Thymus (tissue), 11 donors: ENCODE data around the gene TBC1D14. TPM values are rescaled to one million over a fixed set of nuclear protein-coding genes. Genes with fewer than 3 reads are reported as not detected.

Source experiments
- DNase-seq, 9 donors: peaks; one replicate each; pipeline ENCODE4 v3.0.0-alpha.2; 2013; ENCODE audit warnings: low spot score in 9 of 9, low read depth in 6 of 9, missing footprints in 1 of 9
- H3K27ac ChIP-seq, 2 donors: one replicate each; pipeline ENCODE4 v1.5.1; 2013; ENCODE audit warnings: control low read depth in 1 of 2, low read depth in 1 of 2, low read length in 1 of 2, mild to moderate bottlenecking in 1 of 2, moderate library complexity in 1 of 2
- H3K27me3 ChIP-seq, 2 donors: one replicate each; pipeline ENCODE4 v1.5.1; 2013; ENCODE audit warnings: low read length in 1 of 2; ENCODE audit not compliant: control insufficient read depth in 2 of 2, insufficient read depth in 1 of 2
- H3K36me3 ChIP-seq, 2 donors: one replicate each; pipeline ENCODE4 v1.5.1; 2013; ENCODE audit warnings: low read length in 1 of 2, mild to moderate bottlenecking in 1 of 2, moderate library complexity in 1 of 2; ENCODE audit not compliant: control insufficient read depth in 2 of 2, insufficient read depth in 2 of 2
- H3K4me1 ChIP-seq, 2 donors: one replicate each; pipeline ENCODE4 v1.5.1; 2013; ENCODE audit warnings: low read length in 2 of 2; ENCODE audit not compliant: control insufficient read depth in 2 of 2, insufficient read depth in 2 of 2
- H3K4me3 ChIP-seq, 2 donors: one replicate each; pipeline ENCODE4 v1.5.1; 2013; ENCODE audit warnings: low read length in 2 of 2, control low read depth in 1 of 2, mild to moderate bottlenecking in 1 of 2
- H3K9me3 ChIP-seq, 2 donors: one replicate each; pipeline ENCODE4 v1.5.1; 2013; ENCODE audit warnings: low read length in 1 of 2, mild to moderate bottlenecking in 1 of 2; ENCODE audit not compliant: control insufficient read depth in 2 of 2, insufficient read depth in 1 of 2
- WGBS: extraction: QIAGEN DNeasy Blood & Tissue Kit; methylation state at CpG from one replicate; pipeline ENCODE4 v1.1.7; 2013; 5-methylcytosine and 5-hydroxymethylcytosine counted together
- polyA plus RNA-seq: library from polyadenylated mRNA; stranded (reverse); fragments of 200-250 nt; gene quantifications from one replicate; pipeline ENCODE4 v1.2.3, GENCODE V29; 2013
- total RNA-seq: library from RNA; stranded (reverse); fragments of 120-200 nt; gene quantifications from one replicate; pipeline ENCODE4 v1.2.4, GENCODE V29; 2013
- donor health status: healthy.

Gene TBC1D14
- total and polyA plus RNA-seq, 2 donors = 28.4 to 59.6 TPM

DNA sequence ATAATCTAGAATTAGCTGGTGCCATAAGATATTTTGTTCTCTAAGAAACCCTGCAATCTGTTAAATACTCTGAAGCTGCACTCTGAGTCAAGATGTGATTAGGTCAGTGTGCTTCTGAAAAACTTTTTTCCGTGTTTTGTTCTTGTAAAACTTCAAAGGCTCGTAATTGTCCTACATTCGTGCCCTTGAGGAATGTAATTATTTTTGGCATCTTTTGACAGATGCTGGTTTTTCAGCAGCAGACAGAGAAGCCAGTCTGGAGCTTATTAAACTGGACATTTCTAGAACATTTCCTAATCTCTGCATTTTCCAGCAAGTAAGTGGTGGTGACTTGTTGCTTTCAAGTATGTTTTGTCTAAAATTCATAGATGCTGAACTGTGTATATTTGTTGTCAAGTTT, 96.8 kb downstream of the TBC1D14 start:
- H3K9me3 ChIP-seq = no peaks in the 10 kb centered on the region
- peaks cover 60 to 70% of the 10 kb centered on the region in 2 donors for H3K36me3 ChIP-seq
- H3K27ac ChIP-seq = no peak overlapping the region
- DNase-seq = no peak
- H3K4me1 ChIP-seq = peaks cover 0 to 3% of the 10 kb centered on the region in 2 donors
- H3K27me3 ChIP-seq = no peaks in the 10 kb centered on the region
- H3K4me3 ChIP-seq = no peak overlapping the region
- WGBS = 95% methylated on average over 3 of the region's 3 CpGs

- 95% methylated on average over 12 of the region's 12 CpGs for WGBS
- Histone ChIP-seq H3K36me3 (peaks cover 51 to 64% of the 10 kb centered on the region in 2 donors), H3K27me3 (no peaks in the 10 kb centered on the region), H3K9me3 (no peaks in the 10 kb centered on the region), H3K4me1 (peaks cover 0 to 3% of the 10 kb centered on the region in 2 donors), H3K27ac (no peak overlapping the region), H3K4me3 (no peak overlapping the region)
- DNase-seq = no peak
These were observed 97.7 kb downstream of the TBC1D14 start for GRCh38 chr4:7007142-7007907.

GRCh38 chr4:7007944-7008343, 98.3 kb downstream of the TBC1D14 start:
- Histone ChIP-seq H3K4me3 (no peak overlapping the region), H3K27me3 (no peaks in the 10 kb centered on the region), H3K27ac (no peak overlapping the region), H3K9me3 (no peaks in the 10 kb centered on the region), H3K4me1 (peaks cover 0 to 2% of the 10 kb centered on the region in 2 donors), H3K36me3 (peaks cover 46 to 58% of the 10 kb centered on the region in 2 donors)
- DNase-seq = no peak
- 82% methylated on average over 2 of the region's 2 CpGs for WGBS

- H3K27me3 ChIP-seq = no peaks in the 10 kb centered on the region
- H3K36me3 ChIP-seq = peaks cover 44 to 54% of the 10 kb centered on the region in 2 donors
- no peaks in the 10 kb centered on the region for H3K9me3 ChIP-seq
- no peak for DNase-seq
- 99% methylated on average over 5 of the region's 5 CpGs for WGBS
- no peak overlapping the region for H3K4me3 ChIP-seq
- H3K4me1 ChIP-seq = no peaks in the 10 kb centered on the region
- H3K27ac ChIP-seq = no peak overlapping the region
These were observed 99.9 kb downstream of the TBC1D14 start for GRCh38 chr4:7009564-7009963.

GRCh38 chr4:7013175-7013574, 103.5 kb downstream of the TBC1D14 start:
- peaks cover 64 to 68% of the 10 kb centered on the region in 2 donors for H3K36me3 ChIP-seq
- H3K27me3 ChIP-seq = no peaks in the 10 kb centered on the region
- DNase-seq = no peak
- WGBS = 98% methylated on average over 11 of the region's 11 CpGs
- H3K4me3 ChIP-seq = no peak overlapping the region
- no peaks in the 10 kb centered on the region for H3K4me1 ChIP-seq
- H3K9me3 ChIP-seq = no peaks in the 10 kb centered on the region
- no peak overlapping the region for H3K27ac ChIP-seq

DNA sequence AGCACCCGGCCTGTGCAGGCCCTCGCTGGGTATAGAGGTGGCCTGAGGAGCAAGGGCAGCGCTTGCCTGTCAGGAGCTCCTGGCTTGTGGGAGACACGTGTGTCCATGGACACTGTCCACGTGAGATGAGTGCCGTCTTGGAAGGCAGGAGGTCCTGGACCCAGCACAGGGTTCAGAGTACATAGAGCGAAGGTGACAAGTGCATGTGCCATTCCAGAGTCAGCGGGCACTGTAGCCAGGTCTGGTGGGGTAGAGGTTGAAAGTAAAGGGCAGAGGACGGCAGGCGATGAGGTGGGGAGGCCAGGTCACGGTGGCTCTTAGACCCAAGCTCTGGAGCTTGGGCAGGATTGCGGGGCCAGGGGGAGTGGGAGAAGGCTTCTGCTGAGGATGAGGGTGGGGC, 105.2 kb downstream of the TBC1D14 start:
- no peak for DNase-seq
- H3K4me1 ChIP-seq = no peaks in the 10 kb centered on the region
- H3K27me3 ChIP-seq = no peaks in the 10 kb centered on the region
- peaks cover 63 to 67% of the 10 kb centered on the region in 2 donors for H3K36me3 ChIP-seq
- H3K4me3 ChIP-seq = no peak overlapping the region
- H3K9me3 ChIP-seq = no peaks in the 10 kb centered on the region
- no peak overlapping the region for H3K27ac ChIP-seq
- WGBS = 98% methylated on average over 12 of the region's 12 CpGs

DNA sequence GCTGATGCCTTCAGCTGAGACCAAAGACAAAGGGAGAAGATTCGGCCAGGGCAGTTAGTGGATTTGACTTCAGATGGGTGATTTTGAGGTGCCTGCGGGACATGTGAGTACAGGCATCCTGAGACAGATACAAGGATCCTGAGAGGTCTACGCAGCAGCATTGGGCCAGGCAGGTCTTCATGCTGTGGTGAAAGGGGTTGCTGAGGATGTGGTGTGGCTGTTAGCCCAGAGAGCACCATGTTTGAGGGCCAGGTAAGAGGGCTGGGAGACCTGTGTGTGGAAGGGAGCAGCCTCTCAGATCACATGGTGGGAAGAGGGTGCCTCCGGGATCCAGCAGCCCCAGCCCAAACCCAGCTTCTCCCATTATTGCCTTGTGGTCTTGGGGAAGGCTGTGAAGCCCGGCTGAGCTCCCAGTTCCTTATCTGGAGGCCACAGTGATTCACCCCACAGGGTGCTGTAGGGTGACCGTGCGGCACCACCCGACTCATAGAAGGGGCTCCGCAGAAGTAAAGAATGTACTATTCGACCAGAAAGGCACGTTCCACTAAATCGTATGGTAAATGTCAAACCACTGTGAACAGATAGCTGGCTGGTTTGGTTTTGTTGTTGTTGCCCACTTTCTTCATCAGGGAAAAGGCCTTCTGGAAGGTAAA, 105.9 kb downstream of the TBC1D14 start:
- H3K9me3 ChIP-seq = no peaks in the 10 kb centered on the region
- no peak for DNase-seq
- no peak overlapping the region for H3K27ac ChIP-seq
- no peaks in the 10 kb centered on the region for H3K27me3 ChIP-seq
- H3K36me3 ChIP-seq = peaks cover 61 to 63% of the 10 kb centered on the region in 2 donors
- WGBS = 93% methylated on average over 12 of the region's 12 CpGs
- H3K4me3 ChIP-seq = no peak overlapping the region
- H3K4me1 ChIP-seq = no peaks in the 10 kb centered on the region

GRCh38 chr4:7016086-7016485, 106.5 kb downstream of the TBC1D14 start:
- H3K4me1 ChIP-seq = no peaks in the 10 kb centered on the region

DNA sequence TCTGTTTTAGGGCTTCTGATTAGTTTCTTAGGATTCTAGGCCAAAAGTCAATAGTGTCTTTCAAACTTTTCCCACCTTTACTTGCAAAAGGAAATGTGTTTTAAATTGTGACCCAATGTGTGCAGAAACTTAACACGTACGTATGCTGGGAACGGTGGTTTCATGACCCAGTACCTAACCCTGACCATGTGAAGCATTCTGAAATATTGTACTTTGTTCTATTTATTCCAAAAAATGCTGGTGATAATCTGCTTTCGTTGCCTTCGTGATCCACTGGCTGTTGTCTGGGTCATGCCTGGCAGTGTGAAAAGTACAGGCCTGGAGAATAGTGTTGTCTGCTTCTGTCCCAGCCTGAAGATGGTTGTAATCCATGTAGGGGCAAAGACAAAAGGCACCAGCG, 106.9 kb downstream of the TBC1D14 start:
- Histone ChIP-seq H3K27ac (no peak overlapping the region), H3K4me1 (no peaks in the 10 kb centered on the region), H3K9me3 (no peaks in the 10 kb centered on the region), H3K4me3 (no peak overlapping the region), H3K27me3 (no peaks in the 10 kb centered on the region), H3K36me3 (peaks cover 53 to 62% of the 10 kb centered on the region in 2 donors)
- DNase-seq = no peak
- 97% methylated on average over 6 of the region's 6 CpGs for WGBS

More at GRCh38 chr4:7016086-7016485, 106.5 kb downstream of the TBC1D14 start:
- H3K9me3 ChIP-seq = no peaks in the 10 kb centered on the region
- DNase-seq = no peak
- WGBS = 86% methylated on average over 11 of the region's 11 CpGs
- no peaks in the 10 kb centered on the region for H3K27me3 ChIP-seq
- peaks cover 55 to 62% of the 10 kb centered on the region in 2 donors for H3K36me3 ChIP-seq
- H3K4me3 ChIP-seq = no peak overlapping the region
- H3K27ac ChIP-seq = no peak overlapping the region
